Measurements from ENCODE around the gene PRKACG.

DNA sequence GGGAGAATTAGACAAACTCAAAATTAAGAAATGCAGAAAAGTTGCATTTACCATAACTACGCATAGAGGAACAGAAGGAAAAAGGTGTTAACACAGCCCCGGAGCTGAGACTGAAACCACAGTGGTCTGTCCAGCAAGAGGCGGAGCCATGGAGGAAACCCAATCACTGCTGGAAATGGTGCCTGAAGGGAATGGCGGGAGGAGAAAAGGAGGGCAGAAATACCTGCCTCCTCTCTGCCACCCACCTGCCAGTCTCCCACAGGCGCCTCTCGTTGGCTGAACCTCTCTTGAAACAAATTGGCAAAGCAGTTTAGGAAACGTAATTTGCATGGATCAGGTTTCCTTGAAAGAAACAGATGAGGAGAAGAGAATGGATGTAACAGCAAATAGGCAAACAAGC is 9.7 kb upstream of the PRKACG start:
- TF ChIP-seq, protein P1, sequence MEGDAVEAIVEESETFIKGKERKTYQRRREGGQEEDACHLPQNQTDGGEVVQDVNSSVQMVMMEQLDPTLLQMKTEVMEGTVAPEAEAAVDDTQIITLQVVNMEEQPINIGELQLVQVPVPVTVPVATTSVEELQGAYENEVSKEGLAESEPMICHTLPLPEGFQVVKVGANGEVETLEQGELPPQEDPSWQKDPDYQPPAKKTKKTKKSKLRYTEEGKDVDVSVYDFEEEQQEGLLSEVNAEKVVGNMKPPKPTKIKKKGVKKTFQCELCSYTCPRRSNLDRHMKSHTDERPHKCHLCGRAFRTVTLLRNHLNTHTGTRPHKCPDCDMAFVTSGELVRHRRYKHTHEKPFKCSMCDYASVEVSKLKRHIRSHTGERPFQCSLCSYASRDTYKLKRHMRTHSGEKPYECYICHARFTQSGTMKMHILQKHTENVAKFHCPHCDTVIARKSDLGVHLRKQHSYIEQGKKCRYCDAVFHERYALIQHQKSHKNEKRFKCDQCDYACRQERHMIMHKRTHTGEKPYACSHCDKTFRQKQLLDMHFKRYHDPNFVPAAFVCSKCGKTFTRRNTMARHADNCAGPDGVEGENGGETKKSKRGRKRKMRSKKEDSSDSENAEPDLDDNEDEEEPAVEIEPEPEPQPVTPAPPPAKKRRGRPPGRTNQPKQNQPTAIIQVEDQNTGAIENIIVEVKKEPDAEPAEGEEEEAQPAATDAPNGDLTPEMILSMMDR (conservative IDR thresholded peaks at IDR 0.05; ENCODE audit: low read length), result no peak
- no peak for TF ChIP-seq EZH2phosphoT487 (IDR thresholded peaks at IDR 0.05; ENCODE audit: borderline replicate concordance)
